IPS-18a (cell line): ENCODE data around the gene NOTUM.
"Not testable (repeated sequence)": the region's sequence is repeated elsewhere in the genome, so short reads cannot be mapped to it uniquely, and the experiment has no call there.

ENCODE experiments used
- H3K27ac ChIP-seq: one replicate; pipeline ENCODE4 v1.5.1; 2013; ENCODE audit warnings: low read length
- H3K27me3 ChIP-seq: one replicate; pipeline ENCODE4 v1.6.1; 2013; ENCODE audit warnings: mild to moderate bottlenecking, low read length; ENCODE audit not compliant: control insufficient read depth, insufficient read depth
- H3K36me3 ChIP-seq: one replicate; pipeline ENCODE4 v1.6.1; 2013; ENCODE audit warnings: low read depth, low read length; ENCODE audit not compliant: control insufficient read depth
- H3K4me1 ChIP-seq: one replicate; pipeline ENCODE4 v1.6.1; 2013; ENCODE audit warnings: low read depth, low read length; ENCODE audit not compliant: control insufficient read depth
- H3K4me3 ChIP-seq: one replicate; pipeline ENCODE4 v1.5.1; 2013; ENCODE audit warnings: low read length
- H3K9ac ChIP-seq: one replicate; pipeline ENCODE4 v1.6.1; 2013; ENCODE audit warnings: mild to moderate bottlenecking, low read length, moderate library complexity
- H3K9me3 ChIP-seq: one replicate; pipeline ENCODE4 v1.6.1; 2013; ENCODE audit warnings: low read depth, low read length; ENCODE audit not compliant: control insufficient read depth

NOTUM gene

DNA sequence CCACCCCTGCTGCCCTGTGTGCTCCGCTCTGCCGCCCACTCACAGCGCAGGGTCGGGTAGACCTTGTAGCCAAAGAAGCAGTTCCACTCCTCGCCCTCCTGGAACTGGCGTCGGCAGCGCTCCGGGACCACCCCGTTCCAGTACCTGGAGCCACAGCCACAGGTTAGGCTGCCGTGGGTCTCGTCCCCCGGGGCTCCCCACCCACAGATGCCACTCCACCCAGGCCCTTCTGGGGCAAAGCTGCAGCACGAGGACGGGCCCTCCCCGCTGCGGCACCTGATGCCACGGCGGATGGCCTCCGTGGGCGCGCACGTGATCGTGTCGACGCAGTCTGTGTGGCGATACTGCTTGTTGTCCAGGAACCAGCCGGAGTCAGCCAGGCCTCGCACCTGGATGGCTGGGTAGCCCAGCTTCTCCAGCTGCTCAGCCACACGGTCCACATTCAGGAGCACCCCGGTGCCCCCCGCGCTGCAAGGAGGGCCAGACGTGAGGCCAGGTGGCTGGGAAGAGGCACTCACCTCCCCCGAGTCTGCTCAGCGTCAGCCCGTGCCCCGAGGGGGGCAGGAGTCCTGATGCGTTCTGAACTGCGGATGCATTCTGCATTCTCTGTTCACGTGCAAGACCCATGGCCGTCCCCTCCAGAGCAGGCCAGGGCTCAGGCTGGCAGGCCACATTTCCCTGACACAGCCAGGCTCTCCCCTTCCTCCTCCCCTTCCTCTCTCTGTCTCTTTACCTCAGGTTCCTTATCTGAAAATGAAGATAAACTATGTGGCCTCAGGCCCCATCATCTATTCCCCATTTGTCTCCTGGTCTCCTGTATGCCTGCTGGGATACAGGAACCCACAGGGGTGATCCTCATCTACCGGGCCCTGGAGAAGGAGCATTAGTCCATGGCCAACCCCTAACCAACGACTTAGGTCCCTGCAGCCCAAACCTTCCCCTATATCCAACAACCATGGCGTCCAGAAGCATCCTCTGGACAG is 4.1 kb downstream of the NOTUM start:
- Histone ChIP-seq H3K36me3 (no peaks in the 10 kb centered on the region), H3K9ac (no peak overlapping the region), H3K4me1 (no peaks in the 10 kb centered on the region), H3K9me3 (no peaks in the 10 kb centered on the region), H3K4me3 (no peak overlapping the region), H3K27ac (no peak overlapping the region), H3K27me3 (peaks cover 55% of the 10 kb centered on the region)

DNA sequence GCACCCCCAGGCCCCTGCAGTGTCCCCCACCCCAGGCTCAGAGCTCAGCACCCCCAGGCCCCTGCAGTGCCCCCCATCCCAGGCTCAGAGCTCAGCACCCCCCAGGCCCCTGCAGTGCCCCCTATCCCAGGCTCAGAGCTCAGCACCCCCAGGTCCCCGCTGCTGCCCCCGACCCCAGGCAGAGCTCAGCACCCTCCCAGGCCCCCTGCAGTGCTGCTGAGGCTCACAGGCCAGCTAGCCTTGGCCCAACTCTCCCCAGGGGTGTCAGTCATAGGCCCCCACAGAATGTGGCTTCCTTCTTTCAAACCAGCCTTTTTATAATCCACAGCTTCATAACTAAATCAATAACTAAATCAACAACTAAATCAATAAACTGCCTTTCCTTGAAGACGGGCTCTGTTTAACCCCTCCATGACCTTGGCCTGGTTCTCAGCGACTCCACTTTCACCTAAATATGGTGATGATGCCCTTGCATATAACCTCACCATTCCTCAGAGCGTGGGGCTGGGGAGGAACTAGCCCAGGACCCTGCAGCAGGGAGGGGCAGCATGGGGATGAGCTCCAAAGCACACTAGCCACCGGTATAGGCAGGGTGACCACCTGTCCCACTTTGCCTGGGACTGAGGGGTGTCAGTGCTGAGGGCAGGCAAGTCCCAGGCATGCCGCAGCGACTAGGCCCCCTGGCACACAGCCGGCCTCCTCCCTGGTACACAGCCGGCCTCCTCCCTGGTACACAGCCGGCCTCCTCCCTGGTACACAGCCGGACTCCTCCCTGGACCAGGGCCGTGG is 5.0 kb downstream of the NOTUM start:
- Histone ChIP-seq H3K36me3 (no peaks in the 10 kb centered on the region), H3K9me3 (no peaks in the 10 kb centered on the region), H3K4me1 (no peaks in the 10 kb centered on the region), H3K27ac (no peak overlapping the region), H3K27me3 (peaks cover 47% of the 10 kb centered on the region), H3K9ac (no peak overlapping the region), H3K4me3 (no peak overlapping the region)

DNA sequence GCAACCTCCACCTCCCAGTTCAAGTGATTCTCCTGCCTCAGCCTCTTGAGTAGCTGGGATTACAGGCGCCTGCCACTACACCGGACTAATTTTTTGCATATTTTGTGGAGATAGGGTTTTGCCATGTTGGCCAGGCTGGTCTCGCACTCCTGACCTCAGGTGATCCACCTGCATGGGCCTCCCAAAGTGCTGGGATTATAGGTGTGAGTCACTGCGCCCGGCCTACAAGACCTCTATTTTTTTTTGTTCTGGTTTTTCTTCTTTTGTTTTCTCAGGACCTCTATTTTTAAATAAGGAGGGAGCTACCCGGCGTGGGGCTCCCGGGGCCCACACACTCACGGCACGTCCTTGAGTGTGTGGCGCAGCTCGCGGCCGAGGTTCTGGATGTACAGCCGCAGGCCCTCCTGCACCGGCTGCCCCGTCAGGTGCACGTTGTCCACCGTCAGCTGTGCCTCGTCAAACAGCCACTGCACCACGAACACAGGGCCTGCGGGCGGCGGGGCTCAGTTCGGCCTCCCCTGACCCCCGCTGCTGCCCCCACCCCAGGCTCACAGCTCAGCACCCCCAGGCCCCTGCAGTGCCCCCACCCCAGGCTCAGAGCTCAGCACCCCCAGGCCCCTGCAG is 5.8 kb downstream of the NOTUM start:
- Histone ChIP-seq H3K27ac (no peak overlapping the region), H3K9me3 (no peaks in the 10 kb centered on the region), H3K9ac (no peak overlapping the region), H3K4me1 (no peaks in the 10 kb centered on the region), H3K4me3 (no peak overlapping the region), H3K36me3 (no peaks in the 10 kb centered on the region), H3K27me3 (peaks cover 40% of the 10 kb centered on the region)

DNA sequence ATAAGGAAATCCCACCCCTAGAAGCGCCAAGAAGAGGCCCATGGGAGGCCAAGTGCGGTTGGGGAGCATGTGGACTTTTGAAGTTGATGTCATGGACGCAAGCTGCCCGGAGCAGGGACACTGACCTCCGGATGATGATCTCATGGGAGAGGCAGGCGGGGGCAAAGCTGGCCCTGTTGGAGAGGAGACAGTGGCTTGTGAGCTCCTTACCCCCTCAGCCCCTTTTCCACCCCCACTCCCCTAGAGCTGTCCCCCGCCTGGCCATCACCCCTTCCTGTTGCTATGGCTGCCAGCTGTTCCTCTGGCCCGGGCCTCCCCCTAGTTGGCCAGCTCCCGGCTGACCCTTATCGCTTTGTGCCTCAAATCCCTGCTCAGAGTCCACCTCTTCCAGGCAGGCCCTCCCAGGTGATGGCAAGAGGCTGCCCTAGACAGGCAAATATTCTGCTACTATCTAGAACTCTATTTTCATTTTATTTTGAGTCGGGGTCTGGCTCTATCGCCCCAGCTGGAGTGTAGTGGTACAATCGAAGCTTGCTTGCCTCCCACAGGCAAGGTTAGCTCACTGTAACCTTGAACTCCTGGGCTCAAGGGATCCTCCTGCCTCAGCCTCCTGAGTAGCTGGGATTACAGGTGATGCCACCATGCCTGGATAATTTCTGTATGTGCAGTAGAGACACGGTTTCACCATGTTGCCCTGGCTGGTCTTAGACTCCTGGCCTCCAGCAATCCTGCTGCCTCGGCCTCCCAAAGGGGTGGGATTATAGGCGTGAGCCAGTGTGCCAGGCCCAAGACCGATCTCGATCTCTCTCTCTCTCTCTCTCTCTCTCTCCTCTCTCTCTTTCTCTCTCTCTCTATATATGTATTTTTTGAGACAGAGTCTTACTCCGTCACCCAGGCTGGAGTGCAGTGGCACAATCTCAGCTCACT is 6.6 kb downstream of the NOTUM start:
- Histone ChIP-seq H3K9me3 (no peaks in the 10 kb centered on the region), H3K4me3 (no peak overlapping the region), H3K36me3 (no peaks in the 10 kb centered on the region), H3K9ac (no peak overlapping the region), H3K27me3 (peaks cover 33% of the 10 kb centered on the region), H3K4me1 (no peaks in the 10 kb centered on the region), H3K27ac (no peak overlapping the region)

DNA sequence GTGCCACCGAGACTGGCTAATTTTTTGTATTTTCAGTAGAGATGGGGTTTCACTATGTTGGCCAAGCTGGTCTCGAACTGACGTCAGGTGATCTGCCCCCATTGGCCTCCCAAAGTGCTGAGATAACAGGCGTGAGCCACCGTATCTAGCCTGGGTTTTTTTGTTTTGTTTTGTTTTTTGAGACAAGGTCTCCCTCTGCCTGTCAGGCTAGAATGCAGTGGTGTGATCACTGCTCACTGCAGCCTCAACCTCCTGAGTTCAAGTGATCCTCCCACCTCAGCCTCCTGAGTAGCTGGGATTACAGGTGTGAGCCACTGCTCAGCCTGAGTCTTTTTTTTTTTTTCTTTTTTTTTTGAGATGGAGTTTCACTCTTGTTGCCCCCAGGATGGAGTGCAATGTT is 7.5 kb downstream of the NOTUM start:
- H3K4me1 ChIP-seq, H3K27ac ChIP-seq, H3K9me3 ChIP-seq, H3K9ac ChIP-seq, H3K4me3 ChIP-seq, H3K36me3 ChIP-seq: not testable (repeated sequence)
- peaks cover 23% of the 10 kb centered on the region for H3K27me3 ChIP-seq

- H3K27me3 ChIP-seq: peaks cover 17% of the 10 kb centered on the region
- no peak overlapping the region for H3K9ac ChIP-seq
- no peak overlapping the region for H3K27ac ChIP-seq
- no peaks in the 10 kb centered on the region for H3K36me3 ChIP-seq
- H3K4me3 ChIP-seq: no peak overlapping the region
- no peaks in the 10 kb centered on the region for H3K4me1 ChIP-seq
- no peaks in the 10 kb centered on the region for H3K9me3 ChIP-seq
These were observed 8.2 kb downstream of the NOTUM start for GRCh38 chr17:81952792-81953228.

- no peak overlapping the region for H3K27ac ChIP-seq
- no peaks in the 10 kb centered on the region for H3K4me1 ChIP-seq
- H3K36me3 ChIP-seq: no peaks in the 10 kb centered on the region
These were observed 9.0 kb downstream of the NOTUM start for GRCh38 chr17:81951785-81952684.

DNA sequence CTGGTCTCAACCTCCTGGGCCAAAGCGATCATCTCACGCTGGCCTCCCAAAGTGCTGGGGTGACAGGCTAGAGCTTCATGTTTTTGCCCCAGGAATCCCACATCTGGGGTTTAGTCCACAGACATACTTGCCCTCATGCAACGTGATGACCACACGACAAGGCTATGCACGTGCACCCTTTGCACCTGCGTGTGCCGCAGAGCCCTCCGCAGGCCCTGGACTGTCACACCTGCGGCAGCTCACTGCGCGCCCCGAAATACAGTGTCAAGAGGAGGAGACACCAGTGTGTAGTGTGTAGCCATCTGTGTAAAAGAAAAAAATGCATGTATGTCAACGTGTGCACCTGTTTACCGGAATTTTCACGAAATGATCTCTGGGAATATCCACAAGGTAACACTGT is 10.5 kb downstream of the NOTUM start:
- H3K36me3 ChIP-seq: no peaks in the 10 kb centered on the region
- no peaks in the 10 kb centered on the region for H3K27me3 ChIP-seq
- H3K4me1 ChIP-seq: no peaks in the 10 kb centered on the region

More at GRCh38 chr17:81951785-81952684, 9.0 kb downstream of the NOTUM start:
- Histone ChIP-seq H3K4me3 (no peak overlapping the region), H3K27me3 (peaks cover 9% of the 10 kb centered on the region), H3K9ac (no peak overlapping the region), H3K9me3 (no peaks in the 10 kb centered on the region)

DNA sequence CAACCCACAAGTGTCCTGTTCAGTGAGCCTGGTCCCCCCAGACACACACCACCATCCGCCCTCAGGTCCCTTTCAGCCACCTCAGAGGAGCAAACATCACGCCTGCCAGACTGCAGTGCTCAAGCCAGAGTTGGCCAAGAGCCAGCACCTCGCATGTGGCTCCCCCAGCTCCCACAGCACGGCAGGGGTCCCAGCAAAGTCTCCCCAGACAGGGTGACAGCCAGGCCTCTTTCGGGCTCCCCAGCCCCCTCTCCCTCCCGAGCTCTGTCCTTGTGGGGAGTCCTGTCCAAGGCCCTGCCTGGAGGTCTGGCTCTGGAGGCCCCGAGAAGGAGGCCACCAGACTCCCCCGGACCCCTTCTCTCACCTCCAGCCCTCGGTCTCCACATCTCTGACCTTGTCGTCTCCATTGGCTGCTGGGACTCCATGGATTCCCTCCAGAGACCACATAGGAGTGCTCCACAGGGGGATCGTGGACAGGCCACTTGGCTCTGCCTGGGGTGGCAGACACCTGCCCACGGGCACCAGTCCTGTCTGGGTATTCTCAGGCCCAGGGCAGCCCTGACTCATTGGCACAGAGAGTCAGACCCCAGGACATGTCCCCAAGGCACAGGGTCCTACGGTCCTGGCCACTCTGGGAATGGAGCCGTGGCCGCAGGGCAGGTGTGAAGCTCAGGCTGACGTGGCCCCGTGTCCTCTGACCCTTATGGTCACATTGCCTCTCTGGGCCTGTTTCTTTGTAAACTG is 12.2 kb downstream of the NOTUM start:
- Histone ChIP-seq H3K9me3 (no peaks in the 10 kb centered on the region), H3K36me3 (no peaks in the 10 kb centered on the region), H3K9ac (no peak overlapping the region), H3K4me1 (no peaks in the 10 kb centered on the region), H3K27me3 (peaks cover 5% of the 10 kb centered on the region), H3K4me3 (no peak overlapping the region), H3K27ac (no peak overlapping the region)

More for the DNA sequence above, 10.5 kb downstream of the NOTUM start:
- Histone ChIP-seq H3K4me3 (no peak overlapping the region), H3K9ac (no peak overlapping the region), H3K27ac (no peak overlapping the region), H3K9me3 (no peaks in the 10 kb centered on the region)
